HepG2 (cell line): ENCODE results near the gene ARHGEF40. TPM values are rescaled to one million over a fixed set of nuclear protein-coding genes. Genes with fewer than 3 reads are reported as not detected.

ENCODE experiments used
- ADNP ChIP-seq: sonication (generic); formaldehyde crosslinking; IDR thresholded peaks from 2 replicates; pipeline ENCODE4 v1.4.0; 2020; ENCODE audit warnings: missing genetic modification reagents
- ARNT ChIP-seq: fragments of 450-650 bp; IDR thresholded peaks from 2 replicates; pipeline ENCODE4 v1.6.1; 2017
- ATF7 ChIP-seq, 2 experiments: fragments of 450-650 bp in 1 of 2; sonication (generic) in 1 of 2; formaldehyde crosslinking in 1 of 2; IDR thresholded peaks; 2 replicates each; pipeline versions ENCODE4 v1.4.0 to v1.6.1; 2016 to 2020; ENCODE audit warnings: antibody characterized with exemption in 1 of 2, mild to moderate bottlenecking in 1 of 2, missing genetic modification reagents in 1 of 2
- CENPBD1 ChIP-seq: sonication (generic); formaldehyde crosslinking; IDR thresholded peaks from 2 replicates; pipeline ENCODE4 v1.8.0; 2022; ENCODE audit warnings: missing genetic modification reagents, low read depth, mild to moderate bottlenecking, borderline replicate concordance
- DPF2 ChIP-seq: sonication (generic); formaldehyde crosslinking; IDR thresholded peaks from 2 replicates; pipeline ENCODE4 v1.4.0; 2020; ENCODE audit warnings: mild to moderate bottlenecking, low read depth, missing genetic modification reagents, borderline replicate concordance
- KDM2A ChIP-seq: sonication (generic); formaldehyde crosslinking; IDR thresholded peaks from 2 replicates; pipeline ENCODE4 v1.4.0; 2020; ENCODE audit warnings: low read depth, missing genetic modification reagents, borderline replicate concordance
- KDM5B ChIP-seq: sonication (generic); formaldehyde crosslinking; IDR thresholded peaks from 2 replicates; pipeline ENCODE4 v1.4.0; 2020; ENCODE audit warnings: missing genetic modification reagents, mild to moderate bottlenecking, borderline replicate concordance
- NONO ChIP-seq, 2 experiments: fragments of 450-650 bp in 1 of 2; sonication (generic) in 1 of 2; formaldehyde crosslinking in 1 of 2; IDR thresholded peaks in 1 of 2; conservative IDR thresholded peaks in 1 of 2; 2 replicates each; pipeline versions ENCODE4 v1.6.1 to v1.8.0; 2017 to 2022; ENCODE audit warnings: mild to moderate bottlenecking in 1 of 2, missing genetic modification reagents in 1 of 2, moderate library complexity in 1 of 2
- PATZ1 ChIP-seq: sonication (generic); formaldehyde crosslinking; IDR thresholded peaks from 2 replicates; pipeline ENCODE4 v1.4.0; 2020; ENCODE audit warnings: missing genetic modification reagents
- STAT5B ChIP-seq: sonication (generic); formaldehyde crosslinking; IDR thresholded peaks from 2 replicates; pipeline ENCODE4 v1.4.0; 2020; ENCODE audit warnings: missing genetic modification reagents
- TRAFD1 ChIP-seq: sonication (generic); formaldehyde crosslinking; IDR thresholded peaks from 2 replicates; pipeline ENCODE4 v1.5.1; 2020; ENCODE audit warnings: missing genetic modification reagents, mild to moderate bottlenecking, borderline replicate concordance
- XBP1 ChIP-seq: sonication (generic); formaldehyde crosslinking; IDR thresholded peaks from 2 replicates; pipeline ENCODE4 v1.5.0; 2020; ENCODE audit warnings: missing genetic modification reagents
- ZFP36L1 ChIP-seq: sonication (generic); formaldehyde crosslinking; IDR thresholded peaks from 2 replicates; pipeline ENCODE4 v1.8.0; 2022; ENCODE audit warnings: mild to moderate bottlenecking, missing genetic modification reagents, moderate library complexity
- ZFP90 ChIP-seq: sonication (generic); formaldehyde crosslinking; IDR thresholded peaks from 2 replicates; pipeline ENCODE4 v1.8.0; 2022; ENCODE audit warnings: missing genetic modification reagents, mild to moderate bottlenecking, inconsistent platforms, borderline replicate concordance
- ZNF225 ChIP-seq: sonication (generic); formaldehyde crosslinking; IDR thresholded peaks from 2 replicates; pipeline ENCODE4 v1.4.0; 2020; ENCODE audit warnings: mild to moderate bottlenecking, missing genetic modification reagents
- ZNF326 ChIP-seq: sonication (generic); formaldehyde crosslinking; IDR thresholded peaks from 2 replicates; pipeline ENCODE4 v1.4.0; 2020; ENCODE audit warnings: missing genetic modification reagents, borderline replicate concordance
- ZNF350 ChIP-seq: sonication (generic); formaldehyde crosslinking; IDR thresholded peaks from 2 replicates; pipeline ENCODE4 v1.4.0; 2020; ENCODE audit warnings: mild to moderate bottlenecking, low read depth, missing genetic modification reagents, borderline replicate concordance
- ZNF713 ChIP-seq: sonication (generic); formaldehyde crosslinking; IDR thresholded peaks from 2 replicates; pipeline ENCODE4 v1.4.0; 2020; ENCODE audit warnings: mild to moderate bottlenecking, missing genetic modification reagents
- ZNF770 ChIP-seq: sonication (generic); formaldehyde crosslinking; IDR thresholded peaks from 2 replicates; pipeline ENCODE4 v1.5.0; 2020; ENCODE audit warnings: mild to moderate bottlenecking, missing genetic modification reagents
- ZNF878 ChIP-seq: sonication (generic); formaldehyde crosslinking; IDR thresholded peaks from 2 replicates; pipeline ENCODE4 v1.8.1; 2023; ENCODE audit warnings: mild to moderate bottlenecking, missing genetic modification reagents, moderate library complexity
- ZSCAN9 ChIP-seq: IDR thresholded peaks from 2 replicates; pipeline ENCODE4 v1.6.1; 2016; ENCODE audit warnings: borderline replicate concordance
- polyA plus RNA-seq, 8 experiments: library from polyadenylated mRNA; depleted of rRNA in 3 of 8; stranded (reverse) in 7 of 8; unstranded in 1 of 8; fragments of >200 nt; fragmentation: Illumina TruSeq in 4 of 8; extraction: Trizol in 4 of 8; gene quantifications; 2 replicates each; pipeline versions ENCODE4 v1.2.1 to v1.2.3, GENCODE V29; 2011 to 2016; ENCODE audit warnings: low read depth in 4 of 8, missing spikeins in 1 of 8, mixed read lengths in 1 of 8; ENCODE audit not compliant: insufficient read depth in 1 of 8
- total RNA-seq, 5 experiments: library from RNA; depleted of rRNA; stranded (reverse); fragments of >200 nt; fragmentation: Illumina TruSeq; extraction: Trizol; gene quantifications; 2 replicates each; pipeline ENCODE4 v1.2.3, GENCODE V29; 2016; ENCODE audit warnings: low read depth in 1 of 5

The ARHGEF40 gene
- total and polyA plus RNA-seq, 2 of the 13 experiments (the other 11 are each of a cell fraction or from before 2014, with no cell fraction given): 28.1 to 78.1 TPM

- no peak for TF ChIP-seq PATZ1 (CRISPR knock-in tag)
- no peak for TF ChIP-seq KDM5B (CRISPR knock-in tag)
- TF ChIP-seq ZNF225 (CRISPR knock-in tag): no peak
- TF ChIP-seq ZSCAN9 (CRISPR knock-in tag): no peak; the same call in 1 of the 2 replicates
- TF ChIP-seq DPF2 (CRISPR knock-in tag): 0 out of 2 replicates have a peak, but pooled peaks have one; percentile 6
- TF ChIP-seq ZNF713 (CRISPR knock-in tag): no peak
- TF ChIP-seq ZFP36L1: no peak
- no peak for TF ChIP-seq NONO (IDR thresholded peaks at IDR 0.05)
- no peak; the same call in none of the 2 replicates for TF ChIP-seq NONO (CRISPR knock-in tag; conservative IDR thresholded peaks at IDR 0.05)
- TF ChIP-seq ZNF770: no peak; the same call in 1 of the 2 replicates
- no peak for TF ChIP-seq ADNP (CRISPR knock-in tag)
- no peak for TF ChIP-seq TRAFD1 (CRISPR knock-in tag)
- TF ChIP-seq ZFP90 (CRISPR knock-in tag): no peak
- no peak for TF ChIP-seq ATF7 (IDR thresholded peaks at IDR 0.05)
- TF ChIP-seq ATF7 (CRISPR knock-in tag; IDR thresholded peaks at IDR 0.05): no peak
- no peak for TF ChIP-seq ARNT
- no peak for TF ChIP-seq CENPBD1 (CRISPR knock-in tag)
- TF ChIP-seq ZNF350 (CRISPR knock-in tag): no peak; the same call in 1 of the 2 replicates
- TF ChIP-seq STAT5B (CRISPR knock-in tag): no peak
- peak; percentile 74; the same call in 1 of the 2 replicates for TF ChIP-seq KDM2A (CRISPR knock-in tag)
- TF ChIP-seq XBP1 (CRISPR knock-in tag): no peak
- no peak for TF ChIP-seq ZNF326 (CRISPR knock-in tag)
- TF ChIP-seq ZNF878 (CRISPR knock-in tag): no peak
Observed at GRCh38 chr14:21104448-21105060, 34.5 kb downstream of the ARHGEF40 start (continued).
